Ishikawa (cell line): Measurements from ENCODE around the gene DYRK1B.

ENCODE experiments used
- CEBPB ChIP-seq: IDR thresholded peaks from 2 replicates; pipeline ENCODE4 v1.6.1; 2012
- CREB1 ChIP-seq: IDR thresholded peaks from 2 replicates; pipeline ENCODE4 v1.6.1; 2012; ENCODE audit warnings: low read depth
- EGR1 ChIP-seq: IDR thresholded peaks from 2 replicates; pipeline ENCODE4 v1.6.1; 2012
- EP300 ChIP-seq: IDR thresholded peaks from 2 replicates; pipeline ENCODE4 v1.6.1; 2012; ENCODE audit warnings: borderline replicate concordance
- FOXM1 ChIP-seq: IDR thresholded peaks from 2 replicates; pipeline ENCODE4 v1.6.1; 2012; ENCODE audit warnings: low read depth, borderline replicate concordance
- NFIC ChIP-seq: IDR thresholded peaks from 2 replicates; pipeline ENCODE4 v1.6.1; 2012
- RAD21 ChIP-seq: IDR thresholded peaks from 2 replicates; pipeline ENCODE4 v1.6.1; 2012; ENCODE audit warnings: low read depth
- TAF1 ChIP-seq: IDR thresholded peaks from 2 replicates; pipeline ENCODE4 v1.6.1; 2012; ENCODE audit warnings: low read depth, mild to moderate bottlenecking
- TCF12 ChIP-seq: IDR thresholded peaks from 2 replicates; pipeline ENCODE4 v1.6.1; 2012; ENCODE audit warnings: low read depth
- TEAD4 ChIP-seq: IDR thresholded peaks from 2 replicates; pipeline ENCODE4 v1.6.1; 2012
- YY1 ChIP-seq: IDR thresholded peaks from 2 replicates; pipeline ENCODE4 v1.6.1; 2012; ENCODE audit warnings: low read depth
- ZBTB7A ChIP-seq: IDR thresholded peaks from 2 replicates; pipeline ENCODE4 v1.6.1; 2012; ENCODE audit warnings: low read depth
- TF ChIP-seq, protein P1 (sequence below): IDR thresholded peaks from 2 replicates; pipeline ENCODE4 v1.6.1; 2012; ENCODE audit warnings: low read depth, mild to moderate bottlenecking
- TF ChIP-seq, protein P2 (sequence below): IDR thresholded peaks from 2 replicates; pipeline ENCODE4 v1.6.1; 2012
- TF ChIP-seq, protein P3 (sequence below): IDR thresholded peaks from 2 replicates; pipeline ENCODE4 v1.6.1; 2012

DYRK1B gene

GRCh38 chr19:39824143-39825092 is 9.5 kb downstream of the DYRK1B start:
- TF ChIP-seq CREB1, result no peak
- TF ChIP-seq TEAD4, result no peak
- TF ChIP-seq CEBPB, result no peak
- no peak for TF ChIP-seq EP300
- TF ChIP-seq, protein P1, sequence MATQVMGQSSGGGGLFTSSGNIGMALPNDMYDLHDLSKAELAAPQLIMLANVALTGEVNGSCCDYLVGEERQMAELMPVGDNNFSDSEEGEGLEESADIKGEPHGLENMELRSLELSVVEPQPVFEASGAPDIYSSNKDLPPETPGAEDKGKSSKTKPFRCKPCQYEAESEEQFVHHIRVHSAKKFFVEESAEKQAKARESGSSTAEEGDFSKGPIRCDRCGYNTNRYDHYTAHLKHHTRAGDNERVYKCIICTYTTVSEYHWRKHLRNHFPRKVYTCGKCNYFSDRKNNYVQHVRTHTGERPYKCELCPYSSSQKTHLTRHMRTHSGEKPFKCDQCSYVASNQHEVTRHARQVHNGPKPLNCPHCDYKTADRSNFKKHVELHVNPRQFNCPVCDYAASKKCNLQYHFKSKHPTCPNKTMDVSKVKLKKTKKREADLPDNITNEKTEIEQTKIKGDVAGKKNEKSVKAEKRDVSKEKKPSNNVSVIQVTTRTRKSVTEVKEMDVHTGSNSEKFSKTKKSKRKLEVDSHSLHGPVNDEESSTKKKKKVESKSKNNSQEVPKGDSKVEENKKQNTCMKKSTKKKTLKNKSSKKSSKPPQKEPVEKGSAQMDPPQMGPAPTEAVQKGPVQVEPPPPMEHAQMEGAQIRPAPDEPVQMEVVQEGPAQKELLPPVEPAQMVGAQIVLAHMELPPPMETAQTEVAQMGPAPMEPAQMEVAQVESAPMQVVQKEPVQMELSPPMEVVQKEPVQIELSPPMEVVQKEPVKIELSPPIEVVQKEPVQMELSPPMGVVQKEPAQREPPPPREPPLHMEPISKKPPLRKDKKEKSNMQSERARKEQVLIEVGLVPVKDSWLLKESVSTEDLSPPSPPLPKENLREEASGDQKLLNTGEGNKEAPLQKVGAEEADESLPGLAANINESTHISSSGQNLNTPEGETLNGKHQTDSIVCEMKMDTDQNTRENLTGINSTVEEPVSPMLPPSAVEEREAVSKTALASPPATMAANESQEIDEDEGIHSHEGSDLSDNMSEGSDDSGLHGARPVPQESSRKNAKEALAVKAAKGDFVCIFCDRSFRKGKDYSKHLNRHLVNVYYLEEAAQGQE, result no peak
- no peak for TF ChIP-seq TAF1
- no peak for TF ChIP-seq YY1
- no peak for TF ChIP-seq TCF12
- no peak for TF ChIP-seq RAD21
- TF ChIP-seq, protein P2, sequence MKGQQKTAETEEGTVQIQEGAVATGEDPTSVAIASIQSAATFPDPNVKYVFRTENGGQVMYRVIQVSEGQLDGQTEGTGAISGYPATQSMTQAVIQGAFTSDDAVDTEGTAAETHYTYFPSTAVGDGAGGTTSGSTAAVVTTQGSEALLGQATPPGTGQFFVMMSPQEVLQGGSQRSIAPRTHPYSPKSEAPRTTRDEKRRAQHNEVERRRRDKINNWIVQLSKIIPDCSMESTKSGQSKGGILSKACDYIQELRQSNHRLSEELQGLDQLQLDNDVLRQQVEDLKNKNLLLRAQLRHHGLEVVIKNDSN, result no peak

GRCh38 chr19:39823686-39824085 is 10.3 kb downstream of the DYRK1B start:
- TF ChIP-seq, protein P1, result no peak
- TF ChIP-seq EP300, result no peak
- TF ChIP-seq EGR1, result no peak
- TF ChIP-seq CEBPB, result no peak
- no peak for TF ChIP-seq ZBTB7A
- TF ChIP-seq YY1, result no peak
- TF ChIP-seq FOXM1, result no peak
- TF ChIP-seq TAF1, result no peak
- TF ChIP-seq TEAD4, result no peak
- TF ChIP-seq, protein P2, result no peak
- no peak for TF ChIP-seq NFIC

DNA sequence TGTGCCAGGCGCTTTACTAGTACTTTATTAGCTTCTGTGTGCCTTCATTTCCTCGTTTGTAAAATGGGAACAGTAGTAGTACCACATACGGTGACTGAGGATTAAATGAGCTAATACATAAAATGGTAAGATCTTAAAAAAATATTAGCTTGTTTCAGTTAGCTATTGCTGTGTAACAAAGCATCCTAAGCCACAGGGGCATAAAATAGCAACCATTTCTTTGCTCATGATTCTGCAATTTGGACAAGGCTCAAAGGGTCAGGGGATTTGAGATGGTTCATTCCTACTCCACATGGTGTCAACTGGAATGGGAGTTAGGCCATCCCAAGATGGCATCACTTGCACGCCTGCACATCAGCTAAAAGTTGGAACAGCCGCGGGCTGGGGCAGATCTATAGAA is 13.3 kb downstream of the DYRK1B start:
- TF ChIP-seq TCF12 (no peak), CREB1 (no peak), TEAD4 (no peak), CEBPB (no peak), FOXM1 (no peak), EP300 (no peak), ZBTB7A (no peak), RAD21 (no peak), YY1 (no peak), TAF1 (no peak)
- TF ChIP-seq, protein P2, result no peak
- TF ChIP-seq, protein P1, result no peak
- TF ChIP-seq, protein P3, sequence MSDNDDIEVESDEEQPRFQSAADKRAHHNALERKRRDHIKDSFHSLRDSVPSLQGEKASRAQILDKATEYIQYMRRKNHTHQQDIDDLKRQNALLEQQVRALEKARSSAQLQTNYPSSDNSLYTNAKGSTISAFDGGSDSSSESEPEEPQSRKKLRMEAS, result no peak

GRCh38 chr19:39819786-39820185 is 14.2 kb downstream of the DYRK1B start:
- no peak for TF ChIP-seq CREB1
- TF ChIP-seq FOXM1, result no peak
- no peak for TF ChIP-seq TCF12
- TF ChIP-seq RAD21, result no peak
- TF ChIP-seq NFIC, result no peak
- no peak for TF ChIP-seq EGR1
- no peak for TF ChIP-seq EP300
- TF ChIP-seq YY1, result no peak
- no peak for TF ChIP-seq CEBPB
- no peak for TF ChIP-seq TEAD4
- TF ChIP-seq, protein P2, result no peak
- TF ChIP-seq ZBTB7A, result no peak
- TF ChIP-seq, protein P3, result no peak
- TF ChIP-seq TAF1, result no peak
- TF ChIP-seq, protein P1, result no peak
